HL-60 (cell line): ENCODE results near the gene NAXE.

Experiments used
- DNase-seq, 2 experiments: peaks; one replicate each; pipeline ENCODE4 v3.0.0-alpha.2; 2010 to 2020; ENCODE audit warnings: low read depth in 1 of 2, low spot score in 1 of 2
- H3K27ac ChIP-seq: fragments of 250-450 bp; sonication (Bioruptor Pico); replicated peaks from 2 replicates; pipeline ENCODE4 v1.5.1; 2020; ENCODE audit warnings: mild to moderate bottlenecking, moderate library complexity
- H3K27me3 ChIP-seq: fragments of 250-450 bp; sonication (Bioruptor Pico); 2 replicates; pipeline ENCODE4 v1.5.1; 2021; ENCODE audit warnings: mild to moderate bottlenecking, moderate library complexity; ENCODE audit not compliant: insufficient read depth, poor library complexity, severe bottlenecking
- H3K4me3 ChIP-seq: replicated peaks from 2 replicates; pipeline ENCODE4 v1.5.1; 2011; ENCODE audit warnings: mild to moderate bottlenecking, control low read depth, low read length; ENCODE audit not compliant: insufficient read depth
- CTCF ChIP-seq: IDR thresholded peaks from one replicate; pipeline ENCODE4 v1.5.1; 2011; ENCODE audit warnings: low read length, control low read depth, inconsistent platforms; ENCODE audit not compliant: insufficient read depth
- GABPA ChIP-seq: IDR thresholded peaks from 2 replicates; pipeline ENCODE4 v1.6.1; 2012; ENCODE audit warnings: low read depth
- POLR2AphosphoS5 ChIP-seq: IDR thresholded peaks from 2 replicates; pipeline ENCODE4 v1.6.1; 2012; ENCODE audit warnings: low read depth
- REST ChIP-seq: IDR thresholded peaks from 2 replicates; pipeline ENCODE4 v1.6.1; 2012; ENCODE audit warnings: low read depth; ENCODE audit not compliant: insufficient replicate concordance
- SPI1 ChIP-seq: IDR thresholded peaks from 2 replicates; pipeline ENCODE4 v1.6.1; 2012; ENCODE audit warnings: low read depth, mild to moderate bottlenecking, borderline replicate concordance

The NAXE gene

GRCh38 chr1:156583821-156584622 lies 7.6 kb upstream of the NAXE start:
- no peak overlapping the region for H3K4me3 ChIP-seq

GRCh38 chr1:156584813-156585212 lies 6.8 kb upstream of the NAXE start:
- DNase-seq: no peak
- no peak for TF ChIP-seq REST
- no peak for TF ChIP-seq SPI1
- TF ChIP-seq CTCF: no peak
- no peak for TF ChIP-seq GABPA
- TF ChIP-seq POLR2AphosphoS5: no peak
- no peaks in the 10 kb centered on the region for H3K27me3 ChIP-seq
- H3K27ac ChIP-seq: no peak overlapping the region
- H3K4me3 ChIP-seq: no peak overlapping the region

More at GRCh38 chr1:156583821-156584622, 7.6 kb upstream of the NAXE start:
- DNase-seq: peak; percentile 77 to 86
- Histone ChIP-seq H3K27me3 (no peaks in the 10 kb centered on the region), H3K27ac (no peak overlapping the region)
- no peak for TF ChIP-seq REST
- peak; percentile 66; the same call in 1 of the 2 replicates for TF ChIP-seq SPI1
- TF ChIP-seq CTCF: peak; percentile 95
- TF ChIP-seq GABPA: no peak

GRCh38 chr1:156586323-156586722 lies 5.3 kb upstream of the NAXE start:
- Histone ChIP-seq H3K4me3 (no peak overlapping the region), H3K27me3 (no peaks in the 10 kb centered on the region), H3K27ac (no peak overlapping the region)
- no peak for TF ChIP-seq REST
- TF ChIP-seq POLR2AphosphoS5: no peak
- TF ChIP-seq GABPA: no peak
- no peak for TF ChIP-seq SPI1
- no peak for TF ChIP-seq CTCF
- DNase-seq: no peak
